Osteoblast (primary cell): ENCODE results near the gene RAX2. TPM values are rescaled to one million over a fixed set of nuclear protein-coding genes. Genes with fewer than 3 reads are reported as not detected.

ENCODE experiments used
- DNase-seq: peaks from one replicate; pipeline ENCODE4 v3.0.0; 2011; ENCODE audit warnings: low spot score, mixed read lengths; ENCODE audit not compliant: insufficient read length; ENCODE audit errors: missing footprints
- H2AFZ ChIP-seq: 2 replicates; pipeline ENCODE4 v1.6.0; 2011; ENCODE audit warnings: mild to moderate bottlenecking, low read length
- H3K27ac ChIP-seq: 2 replicates; pipeline ENCODE4 v1.5.1; 2011; ENCODE audit warnings: mild to moderate bottlenecking, low read depth, low read length, moderate library complexity
- H3K27me3 ChIP-seq: 2 replicates; pipeline ENCODE4 v1.6.0; 2012; ENCODE audit warnings: mild to moderate bottlenecking, control low read depth, inconsistent platforms, low read length, moderate library complexity; ENCODE audit not compliant: insufficient read depth
- H3K36me3 ChIP-seq: 2 replicates; pipeline ENCODE4 v1.5.1; 2011; ENCODE audit warnings: mild to moderate bottlenecking, low read length, control low read depth, moderate library complexity; ENCODE audit not compliant: insufficient read depth
- H3K4me1 ChIP-seq: 2 replicates; pipeline ENCODE4 v1.5.1; 2011; ENCODE audit warnings: mild to moderate bottlenecking, low read length, control low read depth, moderate library complexity; ENCODE audit not compliant: insufficient read depth
- H3K4me2 ChIP-seq: 2 replicates; pipeline ENCODE4 v1.6.0; 2011; ENCODE audit warnings: mild to moderate bottlenecking, low read length; ENCODE audit not compliant: insufficient read depth
- H3K4me3 ChIP-seq: fragments of 200-600 bp; sonication (generic); 3 replicates; pipeline ENCODE4 v1.5.1; 2012; ENCODE audit warnings: mild to moderate bottlenecking, low read length, inconsistent platforms; ENCODE audit not compliant: insufficient read depth
- H3K79me2 ChIP-seq: 2 replicates; pipeline ENCODE4 v1.6.0; 2012; ENCODE audit warnings: mild to moderate bottlenecking, low read length, control low read depth, inconsistent platforms; ENCODE audit not compliant: insufficient read depth
- H3K9me3 ChIP-seq: 2 replicates; pipeline ENCODE4 v1.5.1; 2011; ENCODE audit warnings: low read depth, low read length, control low read depth
- H4K20me1 ChIP-seq: 2 replicates; pipeline ENCODE4 v1.6.0; 2012; ENCODE audit warnings: mild to moderate bottlenecking, low read length, control low read depth; ENCODE audit not compliant: insufficient read depth
- CTCF ChIP-seq: IDR thresholded peaks from 2 replicates; pipeline ENCODE4 v1.5.1; 2011; ENCODE audit warnings: mild to moderate bottlenecking, low read depth, low read length, moderate library complexity; ENCODE audit errors: extremely low read depth
- total RNA-seq: library from RNA; depleted of rRNA; stranded (reverse); fragments of >200 nt; gene quantifications from 2 replicates; pipeline ENCODE4 v1.2.3, GENCODE V29; 2012

Gene RAX2
- total RNA-seq, 1 donor, result not detected

GRCh38 chr19:3778104-3778867, 6.3 kb upstream of the RAX2 start:
- H2AFZ ChIP-seq, result no peak overlapping the region
- peaks cover 13% of the 10 kb centered on the region for H3K9me3 ChIP-seq
- H3K4me2 ChIP-seq, result no peak overlapping the region

GRCh38 chr19:3776479-3777040, 4.5 kb upstream of the RAX2 start:
- H4K20me1 ChIP-seq, result no peaks in the 10 kb centered on the region
- TF ChIP-seq CTCF, result no peak
- no peaks in the 10 kb centered on the region for H3K36me3 ChIP-seq
- no peaks in the 10 kb centered on the region for H3K27me3 ChIP-seq
- H3K79me2 ChIP-seq, result no peaks in the 10 kb centered on the region
- no peak overlapping the region for H3K4me3 ChIP-seq
- DNase-seq, result no peak
- H3K9me3 ChIP-seq, result peaks cover 4% of the 10 kb centered on the region
- H3K4me1 ChIP-seq, result no peaks in the 10 kb centered on the region
- no peak overlapping the region for H3K4me2 ChIP-seq
- no peak overlapping the region for H2AFZ ChIP-seq
- no peak overlapping the region for H3K27ac ChIP-seq

More at GRCh38 chr19:3778104-3778867, 6.3 kb upstream of the RAX2 start:
- Histone ChIP-seq H4K20me1 (no peaks in the 10 kb centered on the region), H3K27ac (no peak overlapping the region), H3K79me2 (no peaks in the 10 kb centered on the region), H3K27me3 (no peaks in the 10 kb centered on the region), H3K36me3 (no peaks in the 10 kb centered on the region), H3K4me3 (no peak overlapping the region), H3K4me1 (no peaks in the 10 kb centered on the region)
- TF ChIP-seq CTCF, result no peak
- DNase-seq, result peak; percentile 80

GRCh38 chr19:3775831-3776230, 3.8 kb upstream of the RAX2 start:
- Histone ChIP-seq H3K4me3 (no peak overlapping the region), H4K20me1 (no peaks in the 10 kb centered on the region)

More at GRCh38 chr19:3775831-3776230, 3.8 kb upstream of the RAX2 start:
- Histone ChIP-seq H3K4me2 (no peak overlapping the region), H3K27ac (no peak overlapping the region), H3K79me2 (no peaks in the 10 kb centered on the region), H3K36me3 (no peaks in the 10 kb centered on the region), H3K9me3 (no peaks in the 10 kb centered on the region), H3K27me3 (no peaks in the 10 kb centered on the region), H3K4me1 (no peaks in the 10 kb centered on the region), H2AFZ (no peak overlapping the region)
- peak; percentile 82 for DNase-seq
- no peak for TF ChIP-seq CTCF
